22Rv1 (cell line): ENCODE results near the gene UGT1A8.

Source experiments
- CTCF ChIP-seq: fragments of 450-650 bp; IDR thresholded peaks from 2 replicates; pipeline ENCODE4 v1.5.1; 2017; ENCODE audit warnings: mild to moderate bottlenecking
- ZFX ChIP-seq: fragments of 450-650 bp; IDR thresholded peaks from 2 replicates; pipeline ENCODE4 v1.6.1; 2017; ENCODE audit warnings: antibody characterized with exemption, borderline replicate concordance

- TF ChIP-seq CTCF: no peak
- no peak for TF ChIP-seq ZFX
Observed at GRCh38 chr2:233584210-233584609, 33.2 kb upstream of the UGT1A8 start.
